ENCODE measurements around the gene HIBCH.
A peak's percentile ranks its signal among the peaks of the same experiment; 100 is the strongest.

HIBCH gene

GRCh38 chr2:190197143-190197720, 122.4 kb downstream of the HIBCH start:
- no peaks in the 10 kb centered on the region for H3K27me3 ChIP-seq (ENCODE audit: control insufficient read depth, insufficient read depth, low read length)
- no peak overlapping the region for H3K9ac ChIP-seq (ENCODE audit: low read depth, low read length)
- no peak overlapping the region for H3K4me3 ChIP-seq (ENCODE audit: low read depth, low read length)
- no peaks in the 10 kb centered on the region for H3K9me3 ChIP-seq (ENCODE audit: control insufficient read depth, insufficient read depth, low read length)
- H3K4me1 ChIP-seq (ENCODE audit: control insufficient read depth, insufficient read depth, low read length), result no peaks in the 10 kb centered on the region
- H3K36me3 ChIP-seq (ENCODE audit: control insufficient read depth, insufficient read depth, low read length), result no peaks in the 10 kb centered on the region

DNA sequence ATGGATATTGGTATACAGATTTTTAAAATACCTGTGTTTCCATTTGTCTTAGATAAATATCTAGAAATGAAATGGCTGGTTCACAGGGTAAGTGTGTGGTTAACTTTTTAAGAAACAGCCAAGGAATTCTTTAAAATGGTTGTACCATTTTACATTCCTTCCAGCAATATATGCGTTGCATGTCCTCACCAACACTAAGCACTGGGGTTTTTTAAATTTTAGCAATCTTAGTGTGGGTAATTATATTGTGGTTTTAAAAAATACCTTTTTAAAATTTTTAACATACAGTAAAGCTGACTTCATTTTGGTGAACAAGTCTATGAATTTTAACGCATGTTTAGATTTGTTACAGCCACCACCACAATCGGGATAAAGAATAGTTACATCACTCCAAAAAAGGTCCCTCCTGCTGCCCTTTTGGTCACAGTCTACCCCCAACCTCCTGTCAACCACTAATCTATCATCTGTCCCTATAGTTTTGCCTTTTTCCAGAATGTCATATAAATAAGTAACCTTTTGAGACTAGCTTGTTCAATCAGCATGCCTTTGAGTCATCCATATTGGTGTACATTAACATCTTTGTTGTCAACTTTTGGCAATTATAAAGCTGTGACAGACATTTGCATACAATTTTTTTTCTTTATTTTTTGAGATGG, 129.0 kb downstream of the HIBCH start:
- no peaks in the 10 kb centered on the region for H3K27me3 ChIP-seq (ENCODE audit: control insufficient read depth, insufficient read depth, low read length)

DNA sequence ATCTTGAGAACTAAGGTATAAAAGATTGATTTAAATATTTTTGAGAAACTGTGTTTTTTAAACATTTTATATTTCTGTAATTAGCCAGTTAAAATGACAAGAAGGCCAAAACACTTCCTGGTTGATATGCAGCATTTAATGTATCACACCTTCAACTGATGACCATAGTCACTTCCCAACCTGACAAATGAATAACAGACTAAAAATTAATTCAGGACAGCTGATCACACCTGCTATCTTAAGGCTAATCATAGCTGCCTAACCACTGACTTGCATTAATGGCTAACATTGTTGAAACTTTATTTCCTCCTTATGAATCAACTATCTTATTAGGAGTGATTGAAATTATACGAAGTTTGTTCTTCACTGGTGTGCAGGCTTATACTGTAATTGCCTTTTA, 131.3 kb downstream of the HIBCH start:
- H3K27me3 ChIP-seq (ENCODE audit: control insufficient read depth, insufficient read depth, low read length), result no peaks in the 10 kb centered on the region
- H3K9ac ChIP-seq (ENCODE audit: low read depth, low read length), result no peak overlapping the region
- H3K4me3 ChIP-seq (ENCODE audit: low read depth, low read length), result no peak overlapping the region
- no peaks in the 10 kb centered on the region for H3K9me3 ChIP-seq (ENCODE audit: control insufficient read depth, insufficient read depth, low read length)
- H3K36me3 ChIP-seq (ENCODE audit: control insufficient read depth, insufficient read depth, low read length), result no peaks in the 10 kb centered on the region
- no peaks in the 10 kb centered on the region for H3K4me1 ChIP-seq (ENCODE audit: control insufficient read depth, insufficient read depth, low read length)

More for the DNA sequence above, 129.0 kb downstream of the HIBCH start:
- H3K9me3 ChIP-seq (ENCODE audit: control insufficient read depth, insufficient read depth, low read length), result no peaks in the 10 kb centered on the region
- no peaks in the 10 kb centered on the region for H3K36me3 ChIP-seq (ENCODE audit: control insufficient read depth, insufficient read depth, low read length)
- H3K9ac ChIP-seq (ENCODE audit: low read depth, low read length), result no peak overlapping the region
- no peaks in the 10 kb centered on the region for H3K4me1 ChIP-seq (ENCODE audit: control insufficient read depth, insufficient read depth, low read length)
- H3K4me3 ChIP-seq (ENCODE audit: low read depth, low read length), result no peak overlapping the region

- Histone ChIP-seq H3K4me1 (ENCODE audit: control insufficient read depth, insufficient read depth, low read length) (peaks cover 2% of the 10 kb centered on the region), H3K36me3 (ENCODE audit: control insufficient read depth, insufficient read depth, low read length) (no peaks in the 10 kb centered on the region), H3K9me3 (ENCODE audit: control insufficient read depth, insufficient read depth, low read length) (no peaks in the 10 kb centered on the region), H3K9ac (ENCODE audit: low read depth, low read length) (no peak overlapping the region), H3K27me3 (ENCODE audit: control insufficient read depth, insufficient read depth, low read length) (peaks cover 10% of the 10 kb centered on the region), H3K4me3 (ENCODE audit: low read depth, low read length) (no peak overlapping the region)
Observed at GRCh38 chr2:190186238-190186637, 133.4 kb downstream of the HIBCH start.

DNA sequence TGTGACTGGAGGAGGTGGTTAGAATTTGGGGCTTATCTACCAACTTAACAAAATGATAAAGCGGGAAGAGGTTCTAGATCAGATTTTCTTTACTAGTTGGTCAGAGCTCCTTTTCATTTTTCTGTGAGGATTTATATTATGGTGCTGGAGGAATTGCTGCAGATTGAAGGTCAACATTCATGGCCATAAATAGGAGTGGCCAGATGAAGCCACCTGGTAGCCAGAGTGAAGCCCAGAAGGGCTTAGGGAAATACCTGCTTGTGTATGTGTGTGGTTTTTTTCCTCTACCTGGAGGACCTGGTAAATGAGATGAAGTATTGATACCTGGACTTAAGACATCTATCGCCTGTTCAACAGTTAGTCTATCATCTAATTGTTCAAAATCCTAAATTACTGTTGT, 134.2 kb downstream of the HIBCH start:
- Histone ChIP-seq H3K27me3 (ENCODE audit: control insufficient read depth, insufficient read depth, low read length) (peaks cover 13% of the 10 kb centered on the region), H3K4me1 (ENCODE audit: control insufficient read depth, insufficient read depth, low read length) (peaks cover 3% of the 10 kb centered on the region), H3K36me3 (ENCODE audit: control insufficient read depth, insufficient read depth, low read length) (no peaks in the 10 kb centered on the region), H3K9me3 (ENCODE audit: control insufficient read depth, insufficient read depth, low read length) (no peaks in the 10 kb centered on the region), H3K9ac (ENCODE audit: low read depth, low read length) (no peak overlapping the region), H3K4me3 (ENCODE audit: low read depth, low read length) (no peak overlapping the region)

DNA sequence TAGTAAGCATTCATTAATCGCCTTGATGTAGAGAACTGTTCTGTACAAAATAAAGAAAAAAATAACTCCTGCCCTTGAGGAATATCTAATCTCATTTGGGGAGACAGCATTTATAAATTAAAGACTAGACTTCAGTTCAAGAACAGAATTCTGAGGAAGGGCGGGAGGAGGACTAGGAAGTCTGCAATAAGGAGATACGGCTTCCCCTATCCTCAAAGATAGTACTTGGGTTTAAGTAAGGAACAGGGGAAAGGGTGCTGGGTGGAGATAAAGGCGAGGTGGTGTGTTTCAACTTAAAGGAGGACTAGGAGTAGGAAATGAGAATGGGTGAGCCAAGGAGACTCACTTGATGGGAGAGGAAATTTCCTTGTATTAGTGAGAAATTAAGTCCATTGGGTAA, 135.2 kb downstream of the HIBCH start:
- peaks cover 13% of the 10 kb centered on the region for H3K27me3 ChIP-seq (ENCODE audit: control insufficient read depth, insufficient read depth, low read length)
- H3K36me3 ChIP-seq (ENCODE audit: control insufficient read depth, insufficient read depth, low read length), result no peaks in the 10 kb centered on the region
- no peaks in the 10 kb centered on the region for H3K9me3 ChIP-seq (ENCODE audit: control insufficient read depth, insufficient read depth, low read length)
- H3K4me3 ChIP-seq (ENCODE audit: low read depth, low read length), result no peak overlapping the region
- no peak overlapping the region for H3K9ac ChIP-seq (ENCODE audit: low read depth, low read length)
- peaks cover 7% of the 10 kb centered on the region for H3K4me1 ChIP-seq (ENCODE audit: control insufficient read depth, insufficient read depth, low read length)

DNA sequence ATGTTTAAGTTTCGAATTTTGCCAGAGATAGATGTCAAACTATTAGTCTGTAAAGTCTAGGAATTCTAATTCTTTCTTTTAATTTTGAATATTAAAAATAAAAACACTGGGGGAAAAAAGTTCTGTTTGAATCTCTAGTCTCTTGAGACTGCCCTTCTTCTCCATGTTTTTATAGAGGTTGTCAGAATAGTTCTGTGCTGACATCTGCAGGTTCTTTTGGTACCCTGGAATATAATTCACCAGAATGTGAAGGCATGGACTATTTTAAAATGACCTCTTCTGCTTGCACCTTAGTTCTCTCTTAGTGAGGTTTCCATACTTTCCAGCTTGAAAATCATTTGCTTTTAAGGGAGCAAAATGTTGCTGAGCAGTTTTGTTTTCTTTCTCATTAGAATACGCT, 136.1 kb downstream of the HIBCH start:
- Histone ChIP-seq H3K9me3 (ENCODE audit: control insufficient read depth, insufficient read depth, low read length) (no peaks in the 10 kb centered on the region), H3K9ac (ENCODE audit: low read depth, low read length) (no peak overlapping the region), H3K4me3 (ENCODE audit: low read depth, low read length) (no peak overlapping the region), H3K4me1 (ENCODE audit: control insufficient read depth, insufficient read depth, low read length) (peaks cover 7% of the 10 kb centered on the region), H3K27me3 (ENCODE audit: control insufficient read depth, insufficient read depth, low read length) (peaks cover 15% of the 10 kb centered on the region), H3K36me3 (ENCODE audit: control insufficient read depth, insufficient read depth, low read length) (no peaks in the 10 kb centered on the region)

DNA sequence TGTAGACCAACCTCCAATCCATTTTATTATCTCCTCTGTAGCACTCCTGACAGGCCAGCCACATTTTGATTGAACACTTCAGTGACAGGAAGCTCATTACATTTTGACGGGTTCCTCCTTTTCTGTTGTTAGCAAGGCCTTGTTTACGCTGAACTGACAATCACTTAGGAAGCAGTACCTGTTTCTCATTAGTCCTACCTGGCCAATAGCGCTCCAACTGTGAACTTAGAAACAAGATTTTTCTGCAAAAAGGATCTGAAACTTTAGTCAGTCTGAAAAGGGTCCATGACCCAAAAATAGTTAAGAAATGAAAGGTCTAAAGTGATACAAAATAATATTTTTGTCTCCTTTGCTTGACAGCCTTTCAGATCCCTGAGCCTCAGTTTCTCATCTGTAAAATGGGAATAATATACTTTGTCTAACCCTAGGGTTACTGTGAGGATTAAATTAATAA, 137.5 kb downstream of the HIBCH start:
- peaks cover 7% of the 10 kb centered on the region for H3K4me1 ChIP-seq (ENCODE audit: control insufficient read depth, insufficient read depth, low read length)
- no peaks in the 10 kb centered on the region for H3K9me3 ChIP-seq (ENCODE audit: control insufficient read depth, insufficient read depth, low read length)
- no peak overlapping the region for H3K9ac ChIP-seq (ENCODE audit: low read depth, low read length)
- H3K36me3 ChIP-seq (ENCODE audit: control insufficient read depth, insufficient read depth, low read length), result no peaks in the 10 kb centered on the region
- H3K27me3 ChIP-seq (ENCODE audit: control insufficient read depth, insufficient read depth, low read length), result peaks cover 15% of the 10 kb centered on the region
- H3K4me3 ChIP-seq (ENCODE audit: low read depth, low read length), result no peak overlapping the region

- H3K9me3 ChIP-seq (ENCODE audit: control insufficient read depth, insufficient read depth, low read length), result no peaks in the 10 kb centered on the region
Observed at GRCh38 chr2:190181123-190181669, 138.4 kb downstream of the HIBCH start.

DNA sequence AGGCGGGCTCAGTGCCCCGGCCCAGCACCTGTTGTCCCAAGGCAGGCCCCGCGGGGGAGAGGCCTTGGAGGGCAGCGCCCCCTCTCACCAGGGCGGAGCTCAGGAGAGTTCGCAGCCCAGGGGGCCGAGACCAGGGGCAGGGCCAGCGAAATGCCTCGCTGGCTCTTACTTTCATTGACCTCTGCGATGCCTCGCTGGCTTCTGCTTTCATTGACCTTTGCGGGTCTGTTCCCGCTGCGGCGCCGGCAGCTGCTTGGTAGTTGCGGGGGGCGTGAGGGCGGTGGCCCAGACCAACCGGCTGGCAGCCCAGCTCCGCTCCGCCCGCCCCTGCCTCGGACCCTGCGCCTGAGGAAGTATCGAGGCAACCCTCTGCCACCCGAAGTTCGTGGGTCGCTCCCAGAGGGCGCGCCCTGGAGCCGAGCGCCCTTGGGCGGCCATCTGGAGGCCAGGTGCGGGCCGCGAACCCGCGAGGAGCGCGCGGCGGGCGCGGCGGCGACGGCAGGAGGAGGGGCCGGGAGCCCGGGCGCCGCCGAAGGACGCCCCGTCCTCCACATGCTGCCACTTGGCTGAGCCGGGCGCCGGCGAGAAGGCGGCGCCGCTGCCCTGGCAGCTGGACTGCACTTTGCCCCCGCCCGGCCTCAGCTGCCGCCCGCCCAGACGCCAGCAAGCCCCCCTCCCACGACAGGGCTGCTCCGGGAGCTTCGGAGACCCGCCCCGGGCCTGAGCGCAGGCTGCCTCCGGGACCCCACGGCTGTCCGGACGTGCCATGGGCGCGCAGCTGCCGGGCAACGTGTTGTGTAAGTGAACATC, 139.1 kb downstream of the HIBCH start:
- Histone ChIP-seq H3K4me3 (ENCODE audit: low read depth, low read length) (peak overlapping the region; percentile 65), H3K9ac (ENCODE audit: low read depth, low read length) (no peak overlapping the region), H3K9me3 (ENCODE audit: control insufficient read depth, insufficient read depth, low read length) (no peaks in the 10 kb centered on the region), H3K36me3 (ENCODE audit: control insufficient read depth, insufficient read depth, low read length) (no peaks in the 10 kb centered on the region), H3K27me3 (ENCODE audit: control insufficient read depth, insufficient read depth, low read length) (peaks cover 15% of the 10 kb centered on the region), H3K4me1 (ENCODE audit: control insufficient read depth, insufficient read depth, low read length) (peaks cover 7% of the 10 kb centered on the region)

More at GRCh38 chr2:190181123-190181669, 138.4 kb downstream of the HIBCH start:
- Histone ChIP-seq H3K9ac (ENCODE audit: low read depth, low read length) (no peak overlapping the region), H3K4me1 (ENCODE audit: control insufficient read depth, insufficient read depth, low read length) (peaks cover 7% of the 10 kb centered on the region), H3K36me3 (ENCODE audit: control insufficient read depth, insufficient read depth, low read length) (no peaks in the 10 kb centered on the region), H3K27me3 (ENCODE audit: control insufficient read depth, insufficient read depth, low read length) (peaks cover 15% of the 10 kb centered on the region), H3K4me3 (ENCODE audit: low read depth, low read length) (peak overlapping the region; percentile 65)

- Histone ChIP-seq H3K9me3 (ENCODE audit: control insufficient read depth, insufficient read depth, low read length) (no peaks in the 10 kb centered on the region), H3K4me1 (ENCODE audit: control insufficient read depth, insufficient read depth, low read length) (peaks cover 7% of the 10 kb centered on the region), H3K9ac (ENCODE audit: low read depth, low read length) (no peak overlapping the region), H3K36me3 (ENCODE audit: control insufficient read depth, insufficient read depth, low read length) (no peaks in the 10 kb centered on the region), H3K4me3 (ENCODE audit: low read depth, low read length) (peak overlapping the region; percentile 65), H3K27me3 (ENCODE audit: control insufficient read depth, insufficient read depth, low read length) (peaks cover 15% of the 10 kb centered on the region)
Observed at GRCh38 chr2:190179754-190180312, 139.8 kb downstream of the HIBCH start.

All from iPS-15b (cell line).